HepG2 (cell line): ENCODE results near the gene NHSL1. TPM values are rescaled to one million over a fixed set of nuclear protein-coding genes. Genes with fewer than 3 reads are reported as not detected.

Experiments
- EHMT2 ChIP-seq: fragments of 200-600 bp; sonication (generic); IDR thresholded peaks from 2 replicates; pipeline ENCODE4 v1.7.0; 2017; ENCODE audit warnings: antibody characterized with exemption, low read depth, low read length, borderline replicate concordance
- HIVEP1 ChIP-seq: sonication (generic); formaldehyde crosslinking; IDR thresholded peaks from 2 replicates; pipeline ENCODE4 v1.4.0; 2020; ENCODE audit warnings: mild to moderate bottlenecking, missing genetic modification reagents
- JUNB ChIP-seq: sonication (generic); formaldehyde crosslinking; IDR thresholded peaks from 2 replicates; pipeline ENCODE4 v1.8.0; 2022; ENCODE audit warnings: missing genetic modification reagents, mild to moderate bottlenecking, borderline replicate concordance
- NCOA2 ChIP-seq: sonication (generic); formaldehyde crosslinking; IDR thresholded peaks from 2 replicates; pipeline ENCODE4 v1.8.0; 2022; ENCODE audit warnings: inconsistent platforms
- NCOA5 ChIP-seq: sonication (generic); formaldehyde crosslinking; IDR thresholded peaks from 2 replicates; pipeline ENCODE4 v1.4.0; 2020; ENCODE audit warnings: missing genetic modification reagents
- RBM22 ChIP-seq: fragments of 200-400 bp; formaldehyde crosslinking; optimal IDR thresholded peaks from 2 replicates; pipeline ENCODE3; 2017; ENCODE audit warnings: mild to moderate bottlenecking, low read length, moderate library complexity
- RFX5 ChIP-seq: IDR thresholded peaks from 2 replicates; pipeline ENCODE4 v1.6.1; 2011; ENCODE audit warnings: low read depth, low read length, improper control_type of control experiment
- SCMH1 ChIP-seq: sonication (generic); formaldehyde crosslinking; IDR thresholded peaks from 2 replicates; pipeline ENCODE4 v1.9.0; 2021; ENCODE audit warnings: missing genetic modification reagents, mild to moderate bottlenecking, borderline replicate concordance
- ZBTB34 ChIP-seq: sonication (generic); formaldehyde crosslinking; IDR thresholded peaks from 2 replicates; pipeline ENCODE4 v1.8.0; 2022; ENCODE audit warnings: mild to moderate bottlenecking, missing genetic modification reagents
- ZNF12 ChIP-seq: sonication (generic); formaldehyde crosslinking; IDR thresholded peaks from 2 replicates; pipeline ENCODE4 v1.5.0; 2020; ENCODE audit warnings: missing genetic modification reagents
- ZNF160 ChIP-seq: sonication (generic); formaldehyde crosslinking; IDR thresholded peaks from 2 replicates; pipeline ENCODE4 v1.8.0; 2022; ENCODE audit warnings: mild to moderate bottlenecking, inconsistent platforms, missing genetic modification reagents
- ZNF383 ChIP-seq: sonication (generic); formaldehyde crosslinking; IDR thresholded peaks from 2 replicates; pipeline ENCODE4 v1.4.0; 2020; ENCODE audit warnings: missing genetic modification reagents, mild to moderate bottlenecking, borderline replicate concordance
- polyA plus RNA-seq, 8 experiments: library from polyadenylated mRNA; depleted of rRNA in 3 of 8; stranded (reverse) in 7 of 8; unstranded in 1 of 8; fragments of >200 nt; fragmentation: Illumina TruSeq in 4 of 8; extraction: Trizol in 4 of 8; gene quantifications; 2 replicates each; pipeline versions ENCODE4 v1.2.1 to v1.2.3, GENCODE V29; 2011 to 2016; ENCODE audit warnings: low read depth in 4 of 8, missing spikeins in 1 of 8, mixed read lengths in 1 of 8; ENCODE audit not compliant: insufficient read depth in 1 of 8
- total RNA-seq, 5 experiments: library from RNA; depleted of rRNA; stranded (reverse); fragments of >200 nt; fragmentation: Illumina TruSeq; extraction: Trizol; gene quantifications; 2 replicates each; pipeline ENCODE4 v1.2.3, GENCODE V29; 2016; ENCODE audit warnings: low read depth in 1 of 5
- TF ChIP-seq, protein P1 (sequence below): sonication (generic); formaldehyde crosslinking; IDR thresholded peaks from 2 replicates; pipeline ENCODE4 v1.4.0; 2020; ENCODE audit warnings: mild to moderate bottlenecking, missing genetic modification reagents

Gene NHSL1
- total and polyA plus RNA-seq, 2 of the 13 experiments (the other 11 are each of a cell fraction or from before 2014, with no cell fraction given) = 24.9 to 53.6 TPM

- TF ChIP-seq, protein P1, sequence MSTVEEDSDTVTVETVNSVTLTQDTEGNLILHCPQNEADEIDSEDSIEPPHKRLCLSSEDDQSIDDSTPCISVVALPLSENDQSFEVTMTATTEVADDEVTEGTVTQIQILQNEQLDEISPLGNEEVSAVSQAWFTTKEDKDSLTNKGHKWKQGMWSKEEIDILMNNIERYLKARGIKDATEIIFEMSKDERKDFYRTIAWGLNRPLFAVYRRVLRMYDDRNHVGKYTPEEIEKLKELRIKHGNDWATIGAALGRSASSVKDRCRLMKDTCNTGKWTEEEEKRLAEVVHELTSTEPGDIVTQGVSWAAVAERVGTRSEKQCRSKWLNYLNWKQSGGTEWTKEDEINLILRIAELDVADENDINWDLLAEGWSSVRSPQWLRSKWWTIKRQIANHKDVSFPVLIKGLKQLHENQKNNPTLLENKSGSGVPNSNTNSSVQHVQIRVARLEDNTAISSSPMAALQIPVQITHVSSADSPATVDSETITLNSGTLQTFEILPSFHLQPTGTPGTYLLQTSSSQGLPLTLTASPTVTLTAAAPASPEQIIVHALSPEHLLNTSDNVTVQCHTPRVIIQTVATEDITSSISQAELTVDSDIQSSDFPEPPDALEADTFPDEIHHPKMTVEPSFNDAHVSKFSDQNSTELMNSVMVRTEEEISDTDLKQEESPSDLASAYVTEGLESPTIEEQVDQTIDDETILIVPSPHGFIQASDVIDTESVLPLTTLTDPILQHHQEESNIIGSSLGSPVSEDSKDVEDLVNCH (CRISPR knock-in tag) = no peak
- TF ChIP-seq JUNB = no peak
- peak; percentile 68 for TF ChIP-seq RBM22
- no peak for TF ChIP-seq SCMH1
- TF ChIP-seq RFX5 = no peak
- TF ChIP-seq ZNF160 (CRISPR knock-in tag) = no peak
- TF ChIP-seq NCOA5 (CRISPR knock-in tag) = no peak
- TF ChIP-seq EHMT2 = no peak
- TF ChIP-seq ZNF383 = no peak
- no peak for TF ChIP-seq NCOA2 (CRISPR knock-in tag)
- 0 out of 2 replicates have a peak, but pooled peaks have one; percentile 3 for TF ChIP-seq ZNF12
- no peak for TF ChIP-seq ZBTB34
- TF ChIP-seq HIVEP1 = no peak
These were observed 42.7 kb upstream of the NHSL1 start (continued) for GRCh38 chr6:138541823-138542481.
